NCI-H2081 (cell line): ENCODE data around the gene CHMP2A.

Experiments used
- DNase-seq, 2 experiments: peaks; one replicate each; lab custom pipeline; 2025; lab: John Stamatoyannopoulos, UW

CHMP2A gene

DNA sequence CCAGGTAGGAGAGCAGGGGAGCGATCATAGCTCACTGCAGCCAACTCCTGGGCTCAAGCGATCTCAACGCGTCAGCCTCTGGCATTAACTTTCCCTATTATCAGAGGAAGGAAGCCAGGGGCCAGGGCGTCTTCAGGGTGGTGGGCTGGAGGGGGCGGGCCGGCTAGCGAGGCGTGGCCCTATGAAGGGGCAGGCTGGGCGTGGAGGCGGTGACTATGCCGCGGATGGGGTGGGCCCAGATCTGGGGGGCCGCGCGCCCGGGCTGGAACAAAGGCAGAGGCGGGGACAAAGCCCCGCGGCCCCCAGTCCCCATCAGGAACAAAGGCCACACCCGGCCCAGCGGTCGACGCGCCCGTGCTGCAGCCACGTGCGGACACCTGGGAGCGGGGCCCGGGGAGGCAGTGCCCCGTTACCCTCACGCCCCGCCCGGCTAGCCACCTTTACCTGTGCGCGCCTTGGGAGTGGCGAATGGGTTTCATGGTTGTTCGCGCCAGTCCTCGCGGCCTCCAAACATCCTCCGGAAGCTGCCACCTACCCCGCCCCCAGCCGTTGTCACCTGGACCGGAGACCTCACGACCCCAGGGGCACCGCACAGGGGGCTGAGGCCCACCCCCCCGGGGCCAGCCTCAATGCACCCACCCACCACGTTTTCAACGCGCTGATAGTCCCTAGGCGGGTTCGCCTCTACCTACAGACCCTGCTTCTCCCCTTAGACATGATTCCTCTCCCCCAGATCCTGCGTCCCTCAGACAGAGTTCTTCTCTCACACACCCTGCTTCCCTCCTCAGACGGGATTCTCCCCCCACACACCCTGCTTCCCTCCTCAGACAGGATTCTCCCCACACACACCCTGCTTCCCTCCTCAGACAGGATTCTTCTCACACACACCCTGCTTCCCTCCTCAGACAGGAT lies 16.4 kb downstream of the CHMP2A start:
- DNase-seq: no peak

- DNase-seq: no peak
These were observed 17.8 kb downstream of the CHMP2A start for GRCh38 chr19:58536852-58537798.

- no peak for DNase-seq
These were observed 19.0 kb downstream of the CHMP2A start for GRCh38 chr19:58535857-58536256.

DNA sequence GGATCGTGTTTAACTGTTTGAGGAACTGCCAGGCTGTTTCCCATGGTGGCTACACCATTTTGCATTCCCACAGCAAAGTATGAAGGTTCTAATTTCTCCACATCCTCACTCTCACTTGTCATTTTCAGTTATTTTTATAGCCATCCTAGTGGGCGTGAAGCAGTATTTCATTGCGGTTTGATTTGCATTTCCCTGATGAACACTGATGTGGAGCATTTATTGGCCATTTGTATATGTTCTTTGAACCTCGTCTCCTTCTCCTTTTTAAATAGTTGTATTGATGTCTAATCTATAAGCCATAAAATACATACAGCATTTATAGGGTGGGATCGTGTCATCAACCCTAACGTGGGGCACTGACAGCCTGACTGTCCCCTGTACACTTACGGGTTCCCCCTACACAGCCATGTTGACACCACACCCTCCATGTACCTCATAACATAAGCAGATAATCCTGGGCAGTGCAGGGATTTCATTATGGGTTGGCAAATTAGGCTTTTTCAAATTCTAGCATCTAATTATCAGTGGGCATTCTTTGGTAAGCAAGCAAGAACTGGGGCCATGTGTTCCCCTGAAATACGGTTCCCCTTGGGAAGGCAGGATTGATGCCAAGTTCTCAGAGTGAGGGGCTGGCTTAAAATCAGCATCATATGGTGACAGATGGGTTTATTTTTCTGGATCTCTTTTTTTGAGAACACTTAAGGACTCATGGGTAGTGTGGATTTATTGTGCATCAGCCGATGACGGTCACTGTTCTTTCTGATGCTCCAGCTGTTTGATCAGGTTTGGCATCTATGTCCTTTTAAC lies 23.7 kb downstream of the CHMP2A start:
- DNase-seq: no peak

GRCh38 chr19:58529405-58529804 lies 25.5 kb downstream of the CHMP2A start:
- no peak for DNase-seq

- DNase-seq: no peak
These were observed 32.2 kb downstream of the CHMP2A start for GRCh38 chr19:58522709-58523108.

DNA sequence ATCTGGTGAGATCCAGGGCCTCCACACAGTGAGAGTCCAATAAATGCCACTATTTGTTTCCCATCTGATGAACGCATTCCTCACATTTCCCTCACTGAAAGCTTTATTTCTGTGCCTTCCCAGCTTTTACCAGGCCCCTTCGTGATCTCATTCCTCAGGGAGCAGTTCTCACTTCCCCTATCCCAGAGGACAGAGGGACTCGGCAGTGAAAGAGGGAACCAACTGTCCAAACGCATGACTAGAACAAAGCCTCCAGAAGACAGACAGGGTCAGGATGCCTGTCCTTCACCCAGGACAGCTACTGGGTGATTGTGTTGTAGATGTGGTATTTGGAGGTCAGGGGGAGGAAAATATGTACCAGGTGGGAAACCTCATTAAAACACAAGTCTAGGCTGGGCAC lies 33.3 kb downstream of the CHMP2A start:
- DNase-seq: no peak

DNA sequence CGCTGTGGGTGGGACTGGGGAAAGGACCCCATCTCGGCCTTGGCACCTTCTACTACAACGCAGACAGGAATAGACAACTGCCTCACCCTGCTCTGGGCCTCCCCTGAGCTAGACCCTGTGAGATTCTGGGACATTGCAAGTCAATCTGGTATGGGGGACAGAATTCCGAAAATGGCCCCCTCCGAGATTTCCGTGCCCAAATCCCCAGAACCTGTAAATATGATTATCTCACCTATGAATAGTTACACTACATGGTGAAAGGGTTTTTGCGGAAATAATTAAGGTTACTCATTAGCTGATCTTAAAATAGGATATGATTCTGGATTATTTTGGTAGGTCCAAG lies 34.7 kb downstream of the CHMP2A start:
- no peak for DNase-seq

DNA sequence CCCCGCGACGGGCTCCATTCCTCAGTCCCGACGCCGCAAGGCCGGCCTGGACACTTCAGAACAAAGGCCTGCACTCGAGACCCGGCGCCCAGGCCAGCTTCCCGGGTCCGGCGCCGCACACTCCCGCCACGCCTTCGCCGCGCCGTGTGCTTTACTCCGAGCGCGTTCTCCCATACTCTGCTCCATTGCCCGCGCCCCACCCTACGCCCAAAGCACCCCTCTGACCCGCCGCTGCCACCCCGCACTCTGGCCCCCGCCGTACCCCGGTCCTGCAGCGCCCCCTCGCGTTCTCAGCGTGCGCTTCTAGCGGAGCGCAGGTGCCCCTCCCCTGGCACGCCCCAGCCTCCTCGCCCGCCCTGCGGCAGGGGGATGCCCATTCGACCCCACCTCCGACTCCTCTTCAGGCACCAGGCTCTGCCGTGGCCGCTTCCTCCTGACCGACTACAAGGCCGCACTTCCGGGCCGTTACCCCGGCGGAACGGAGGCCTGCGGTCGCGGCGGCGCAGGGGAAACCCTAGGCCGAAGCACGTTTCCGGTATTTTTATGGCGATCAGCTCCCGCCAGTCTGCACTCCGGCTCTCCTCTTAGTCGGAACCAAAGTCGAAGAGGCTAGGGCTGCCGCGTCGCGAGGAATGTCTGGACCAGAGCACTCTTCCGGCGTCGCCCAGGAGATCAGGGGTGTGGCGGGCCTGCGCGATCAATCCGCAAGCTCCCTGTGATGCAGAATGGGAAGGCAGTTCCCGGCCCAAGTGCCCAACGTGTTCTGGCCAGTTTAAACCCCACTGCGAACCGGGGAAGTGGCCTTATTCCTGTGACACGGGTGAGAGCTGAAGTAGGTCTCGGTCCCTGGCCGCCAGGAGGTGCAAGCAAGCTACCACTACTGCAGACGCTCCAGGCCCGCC lies 35.3 kb downstream of the CHMP2A start, which contains the start of gene ZBTB45:
Gene ZBTB45, minus strand, starts transcription at position 456 of the 902 bp plus-strand sequence. CDS start 2,137 bp downstream, outside the sequence.
- peak; percentile 95 to 97 for DNase-seq

GRCh38 chr19:58519087-58519354 lies 35.9 kb downstream of the CHMP2A start:
- DNase-seq: peak; percentile 47 to 60

DNA sequence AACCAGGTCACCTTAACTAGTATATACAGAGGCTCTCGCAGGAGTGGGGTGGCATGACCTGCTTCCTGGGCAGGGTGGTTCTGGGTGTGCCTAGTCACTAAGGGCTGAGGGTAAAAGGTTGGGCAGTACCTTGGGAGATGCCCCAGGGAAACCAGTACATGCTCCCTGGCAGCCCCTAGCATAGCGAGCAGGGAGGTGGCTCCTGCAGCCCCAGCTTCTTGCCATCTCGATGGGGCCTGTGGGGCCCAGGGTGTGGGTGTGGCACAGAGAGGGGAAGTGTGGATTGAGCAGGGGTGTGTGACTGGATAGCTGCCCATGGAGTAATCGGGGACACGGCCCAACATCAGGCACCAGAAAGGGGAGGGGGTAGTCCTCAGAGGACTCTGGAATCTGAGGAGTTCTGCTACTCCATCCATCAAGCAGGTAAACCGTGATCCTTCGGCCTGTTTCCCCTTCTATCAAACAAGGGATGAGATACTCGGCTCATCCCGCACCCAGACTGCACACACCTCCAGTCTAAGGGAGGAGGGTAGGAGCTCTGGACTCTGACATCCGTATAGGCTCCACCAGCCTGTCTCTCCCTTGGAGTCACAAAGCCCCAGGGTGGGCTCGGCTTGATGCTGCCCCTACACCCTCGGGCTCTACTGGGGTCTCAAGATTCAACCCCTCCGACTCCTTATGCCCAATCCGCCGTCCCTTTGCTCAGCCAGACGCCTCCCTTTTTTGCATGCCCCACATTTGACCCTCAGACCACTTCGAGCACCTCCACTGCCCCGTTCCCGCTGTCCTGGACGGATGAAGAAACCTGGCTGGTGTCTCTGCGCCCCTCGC lies 36.4 kb downstream of the CHMP2A start:
- DNase-seq: no peak

- no peak for DNase-seq
These were observed 37.7 kb downstream of the CHMP2A start for GRCh38 chr19:58516964-58517833.

- DNase-seq: no peak
These were observed 38.6 kb downstream of the CHMP2A start for GRCh38 chr19:58516246-58516836.

GRCh38 chr19:58515259-58515658 lies 39.6 kb downstream of the CHMP2A start:
- no peak for DNase-seq

GRCh38 chr19:58514564-58515022 lies 40.3 kb downstream of the CHMP2A start:
- no peak for DNase-seq

- DNase-seq: peak; percentile 94
These were observed 41.0 kb downstream of the CHMP2A start for GRCh38 chr19:58513694-58514563.

- DNase-seq: no peak
These were observed 41.7 kb downstream of the CHMP2A start for GRCh38 chr19:58513213-58513693.
